NCI-H187 (cell line): ENCODE results near the gene FIZ1.

Experiments used
- DNase-seq, 2 experiments: peaks; one replicate each; lab custom pipeline; 2025; lab: John Stamatoyannopoulos, UW

Gene FIZ1

DNA sequence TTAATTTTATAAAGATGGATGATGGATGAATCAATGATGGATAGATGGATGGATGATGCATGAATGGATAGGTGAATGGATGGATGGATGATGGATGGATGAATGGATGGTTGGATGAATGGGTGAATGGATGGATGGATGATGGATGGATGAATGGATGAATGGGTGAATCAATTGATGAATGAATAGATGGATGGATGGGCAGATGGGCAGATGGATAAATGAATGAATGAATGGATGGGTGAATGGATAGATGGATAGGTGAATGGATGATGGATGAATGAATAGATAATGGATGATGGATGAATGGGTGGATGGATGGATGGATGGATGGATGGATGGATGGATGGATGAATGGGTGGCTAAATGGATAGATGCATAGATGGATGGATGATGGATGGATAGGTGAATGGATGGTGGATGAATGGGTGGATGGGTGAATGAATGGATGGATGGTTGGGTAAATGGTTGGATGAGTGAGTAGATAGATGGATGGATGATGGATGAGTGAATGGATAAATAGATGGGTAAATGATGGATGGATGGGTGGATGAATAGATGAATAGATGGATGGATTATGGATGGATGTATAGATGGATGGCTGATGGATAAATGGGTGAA, 31.5 kb downstream of the FIZ1 start:
- DNase-seq = no peak

- no peak for DNase-seq
Observed at GRCh38 chr19:55566823-55567222, 32.5 kb downstream of the FIZ1 start.

GRCh38 chr19:55563261-55563690, 36.0 kb downstream of the FIZ1 start:
- DNase-seq = no peak

DNA sequence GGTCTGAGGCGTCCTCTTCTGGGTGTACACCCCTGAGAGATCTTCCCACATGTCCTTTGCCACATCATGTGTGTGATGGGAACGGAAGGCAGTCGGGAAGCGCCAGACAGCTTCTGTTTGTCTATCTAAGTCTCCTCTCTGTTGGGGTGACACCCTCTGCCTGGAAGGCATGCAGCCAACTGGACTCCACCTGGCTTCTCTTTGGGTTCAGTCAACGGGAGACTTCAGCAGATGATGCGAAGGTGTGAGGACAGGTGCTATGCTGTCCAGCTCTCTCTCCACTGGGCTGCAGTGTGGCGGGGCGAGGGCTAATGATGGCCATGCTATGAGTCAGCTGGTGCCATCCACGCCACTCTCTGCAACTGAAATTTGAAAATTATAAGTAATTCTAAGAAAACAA, 39.6 kb downstream of the FIZ1 start:
- no peak for DNase-seq

- DNase-seq = no peak
Observed at GRCh38 chr19:55554741-55555152, 44.6 kb downstream of the FIZ1 start.

GRCh38 chr19:55554302-55554701, 45.0 kb downstream of the FIZ1 start:
- DNase-seq = no peak

DNA sequence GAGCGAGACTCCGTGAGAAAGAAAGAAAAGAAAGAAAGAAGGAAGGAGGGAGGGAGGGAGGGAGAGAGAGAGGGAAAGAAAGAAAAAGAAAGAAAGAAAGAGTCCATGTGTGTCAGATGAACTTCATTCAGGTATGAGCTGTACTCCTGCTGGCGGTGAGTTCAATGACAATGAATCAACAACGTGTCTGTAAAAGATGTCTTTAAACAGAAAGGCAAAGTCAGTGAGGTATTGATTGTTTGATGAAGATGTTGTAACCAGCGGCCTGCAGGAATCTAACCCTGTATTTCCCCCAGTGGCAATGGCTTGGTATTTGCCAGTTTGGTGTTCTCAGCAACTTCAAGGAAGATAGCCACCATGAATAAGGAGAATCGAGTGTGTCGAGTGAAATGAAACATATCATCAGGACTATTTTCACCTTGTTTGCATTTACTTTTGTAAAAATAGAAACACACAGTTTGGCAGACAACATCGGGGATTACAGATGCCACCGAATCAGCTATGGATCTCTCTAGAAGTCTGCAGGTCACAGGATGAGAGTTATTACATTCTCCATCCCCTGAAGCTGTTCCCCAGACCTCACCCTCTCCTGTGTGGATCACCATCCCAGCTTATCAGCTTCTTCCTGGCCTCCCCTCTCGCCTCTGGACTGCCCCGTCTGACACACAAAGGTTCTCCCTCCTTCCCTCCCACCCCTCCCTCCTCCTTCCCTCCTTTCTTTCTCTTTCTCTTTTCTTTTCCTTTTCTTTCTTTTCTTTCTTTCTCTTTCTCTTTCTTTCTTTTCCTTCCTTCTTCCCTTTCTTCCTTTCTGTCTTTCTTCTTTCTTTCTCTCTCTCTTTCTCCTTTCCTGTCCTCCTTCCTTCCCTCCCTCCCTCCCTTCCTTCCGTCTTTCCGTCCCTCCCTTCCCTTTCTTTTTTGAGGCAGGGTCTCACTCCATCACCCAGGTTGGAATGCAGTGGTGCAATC, 45.8 kb downstream of the FIZ1 start:
- no peak for DNase-seq

GRCh38 chr19:55552620-55553019, 46.7 kb downstream of the FIZ1 start:
- no peak for DNase-seq

GRCh38 chr19:55552206-55552605, 47.1 kb downstream of the FIZ1 start:
- DNase-seq = no peak

DNA sequence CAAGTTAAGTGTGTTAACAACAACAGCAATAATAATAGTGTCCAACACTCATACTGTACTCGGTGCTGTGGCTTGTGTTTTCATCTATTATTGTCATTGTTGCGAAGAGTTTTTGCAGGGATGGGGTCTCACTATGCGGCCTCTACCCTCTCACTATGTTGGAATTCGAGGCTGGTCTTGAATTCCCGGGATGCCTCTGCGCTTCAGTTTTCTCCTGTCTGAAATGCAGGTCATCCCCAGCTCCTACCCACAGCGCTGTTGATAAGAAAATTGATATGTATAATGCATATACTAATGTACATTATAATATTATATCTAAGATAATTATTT, 49.0 kb downstream of the FIZ1 start:
- no peak for DNase-seq

- DNase-seq = no peak
Observed at GRCh38 chr19:55549500-55550320, 49.6 kb downstream of the FIZ1 start.

- DNase-seq = no peak
Observed at GRCh38 chr19:55546822-55547614, 52.3 kb downstream of the FIZ1 start.

- no peak for DNase-seq
Observed at GRCh38 chr19:55546011-55546410, 53.3 kb downstream of the FIZ1 start.

GRCh38 chr19:55545443-55545842, 53.9 kb downstream of the FIZ1 start, which contains the start of gene SBK3:
TSS of gene SBK3 (minus strand) at chr19:55545543. CDS start at chr19:55545543, 0 bp downstream.
- DNase-seq = no peak

DNA sequence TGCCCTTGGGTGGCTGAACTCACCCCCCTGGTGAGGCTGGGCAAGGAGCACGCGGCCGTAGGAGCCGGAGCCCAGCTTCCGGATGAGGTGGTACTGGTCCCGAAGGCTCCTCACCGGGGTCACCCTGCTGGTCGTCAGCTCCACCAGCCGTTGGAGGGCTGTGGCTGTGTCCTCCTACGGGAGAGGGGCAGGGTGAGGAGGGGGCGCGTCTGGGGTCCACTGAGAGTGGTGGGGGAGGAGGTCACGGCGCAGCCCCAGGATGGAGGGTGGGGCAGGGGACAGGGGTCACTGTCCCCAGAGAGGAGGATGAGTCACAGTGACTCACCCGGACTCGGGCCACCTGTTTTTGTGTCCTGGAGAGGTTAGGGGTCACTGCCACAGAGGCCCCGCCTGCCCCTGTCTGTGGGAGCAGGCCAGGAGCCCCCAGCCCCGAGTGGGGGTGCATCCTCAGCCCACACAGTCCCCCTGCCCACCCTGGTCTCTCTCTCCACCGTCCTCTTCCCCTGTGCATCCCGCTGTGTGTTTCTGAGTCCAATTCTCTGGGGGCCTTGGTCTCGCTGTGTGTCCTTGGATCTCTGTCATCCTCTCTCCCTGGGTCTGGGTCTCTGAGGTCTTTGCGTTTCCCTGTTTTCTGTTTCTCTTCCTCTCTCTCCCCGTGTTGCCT, 54.4 kb downstream of the FIZ1 start:
- DNase-seq = no peak

DNA sequence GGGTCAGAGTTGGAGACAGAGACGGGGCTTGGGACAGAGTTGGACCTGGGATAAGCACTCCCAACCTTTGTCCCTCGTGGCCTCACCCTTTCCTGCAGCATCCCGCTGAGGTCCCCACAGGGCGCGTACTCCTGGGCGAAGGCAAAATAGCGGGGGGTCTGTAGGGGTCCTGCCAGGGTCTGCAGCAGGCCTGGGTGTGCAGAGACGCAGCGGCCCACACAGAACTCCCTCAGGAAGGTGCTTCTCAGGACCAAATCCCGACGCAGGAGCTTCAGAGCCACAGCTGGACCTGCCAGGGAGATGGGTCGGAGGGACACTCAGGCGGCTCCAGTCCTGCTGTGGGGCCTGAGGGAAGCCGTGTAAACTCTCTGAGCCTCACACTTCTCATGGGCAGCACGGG, 55.3 kb downstream of the FIZ1 start:
- DNase-seq = no peak

DNA sequence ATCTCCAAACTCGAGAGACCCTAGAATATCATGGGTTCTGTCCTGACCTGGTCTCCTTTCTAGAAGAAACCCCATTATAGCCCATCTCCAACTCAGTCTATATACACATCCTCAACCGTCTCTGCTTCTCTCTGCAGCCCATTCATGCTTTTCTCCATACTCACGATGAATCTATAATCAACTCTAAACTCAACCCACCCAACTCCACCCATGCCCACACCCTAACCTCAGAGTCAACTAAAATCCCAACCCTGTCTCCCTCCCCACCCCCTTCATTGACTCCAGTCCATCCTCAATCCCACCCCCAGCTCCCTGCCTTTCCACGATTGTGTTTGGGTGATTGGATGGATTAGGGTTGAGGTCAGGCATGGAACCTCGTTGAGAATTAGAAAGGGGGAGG, 55.8 kb downstream of the FIZ1 start:
- no peak for DNase-seq

GRCh38 chr19:55542292-55542855, 56.9 kb downstream of the FIZ1 start:
- DNase-seq = no peak
